PC-3 (cell line): ENCODE results near the gene CCDC178. TPM values are rescaled to one million over a fixed set of nuclear protein-coding genes. Genes with fewer than 3 reads are reported as not detected.

Source experiments
- ATAC-seq: fragments of 200-7000 bp; cut with Tn5 transposase; 2 replicates; pipeline ENCODE4 v1.9.1; 2020; ENCODE audit warnings: mild to moderate bottlenecking, moderate library complexity
- BruUV-seq: library from RNA; stranded (reverse); fragments of 400-500 nt; replicated peaks from 2 replicates; lab custom pipeline; 2021; lab: Mats Ljungman, UMichigan
- CTCF ChIA-PET: fragments of 300-600 bp; sonication (Branson Sonifier 250); formaldehyde crosslinking; loops from one replicate; lab custom pipeline; 2022; ENCODE audit warnings: antibody characterized with exemption; lab: Charles Lee
- POLR2A ChIA-PET: fragments of 300-600 bp; sonication (Branson Sonifier 250); formaldehyde crosslinking; loops from one replicate; lab custom pipeline; 2022; ENCODE audit warnings: antibody characterized with exemption; ENCODE audit not compliant: unreplicated experiment; lab: Charles Lee
- DNase-seq: peaks from one replicate; pipeline ENCODE4 v3.0.0-alpha.2; 2015
- H2AFZ ChIP-seq: fragments of 300-600 bp; sonication (generic); 2 replicates; pipeline ENCODE4 v1.6.0; 2016; ENCODE audit warnings: antibody characterized with exemption, low read length
- H3F3A ChIP-seq: fragments of 300-600 bp; sonication (generic); one replicate; pipeline ENCODE4 v1.6.0; 2017; ENCODE audit warnings: antibody characterized with exemption, low read length, control low read depth, mild to moderate bottlenecking; ENCODE audit not compliant: unreplicated experiment
- H3K27ac ChIP-seq: fragments of 300-600 bp; sonication (generic); 2 replicates; pipeline ENCODE4 v1.5.1; 2016; ENCODE audit warnings: mild to moderate bottlenecking, low read length
- H3K27me3 ChIP-seq: fragments of 300-600 bp; sonication (generic); 2 replicates; pipeline ENCODE4 v1.6.1; 2016; ENCODE audit warnings: low read length, mixed read lengths
- H3K36me3 ChIP-seq: fragments of 300-600 bp; sonication (generic); 2 replicates; pipeline ENCODE4 v1.6.1; 2016; ENCODE audit warnings: low read depth, mixed run types, low read length, mixed read lengths
- H3K4me1 ChIP-seq: fragments of 300-600 bp; sonication (generic); 2 replicates; pipeline ENCODE4 v1.5.1; 2016; ENCODE audit warnings: low read length; ENCODE audit not compliant: insufficient read depth
- H3K4me2 ChIP-seq: fragments of 300-600 bp; sonication (generic); 2 replicates; pipeline ENCODE4 v1.6.0; 2016; ENCODE audit warnings: low read length
- H3K4me3 ChIP-seq: fragments of 300-600 bp; sonication (generic); 2 replicates; pipeline ENCODE4 v1.5.1; 2016; ENCODE audit warnings: mild to moderate bottlenecking, low read length, mixed read lengths
- H3K79me2 ChIP-seq: fragments of 300-600 bp; sonication (generic); 2 replicates; pipeline ENCODE4 v1.6.1; 2017; ENCODE audit warnings: low read length, mixed read lengths
- H3K9ac ChIP-seq: fragments of 300-600 bp; sonication (generic); 2 replicates; pipeline ENCODE4 v1.6.0; 2016; ENCODE audit warnings: mild to moderate bottlenecking, low read length
- H3K9me2 ChIP-seq: fragments of 300-600 bp; sonication (generic); replicated peaks from 2 replicates; pipeline ENCODE4 v1.6.1; 2016; ENCODE audit warnings: mixed run types, low read length, mixed read lengths
- H3K9me3 ChIP-seq: fragments of 300-600 bp; sonication (generic); 2 replicates; pipeline ENCODE4 v1.6.1; 2016; ENCODE audit warnings: low read length, mixed read lengths
- H4K20me1 ChIP-seq: fragments of 300-600 bp; sonication (generic); 2 replicates; pipeline ENCODE4 v1.6.1; 2016; ENCODE audit warnings: low read length, mixed read lengths
- CTCF ChIP-seq: fragments of 300-600 bp; sonication (generic); conservative IDR thresholded peaks from 2 replicates; pipeline ENCODE4 v1.5.1; 2017; ENCODE audit warnings: antibody characterized with exemption, low read depth, mild to moderate bottlenecking, low read length
- EZH2 ChIP-seq: fragments of 300-600 bp; sonication (generic); IDR thresholded peaks from one replicate; pipeline ENCODE4 v1.6.1; 2017; ENCODE audit warnings: antibody characterized with exemption, mild to moderate bottlenecking, low read length; ENCODE audit not compliant: unreplicated experiment
- EZH2phosphoT487 ChIP-seq: fragments of 300-600 bp; sonication (generic); IDR thresholded peaks from 2 replicates; pipeline ENCODE4 v1.6.1; 2018; ENCODE audit warnings: mild to moderate bottlenecking, antibody characterized with exemption, low read length, borderline replicate concordance
- intact Hi-C: fragments of 100-400 bp; cut with micrococcal nuclease; formaldehyde crosslinking; loops from 2 replicates; pipeline ENCODE4 v1.9.0; 2023
- total RNA-seq: library from RNA; depleted of rRNA; stranded (reverse); fragments of >200 nt; gene quantifications from 2 replicates; pipeline ENCODE4 v1.2.3, GENCODE V29; 2014

CCDC178 gene
- total RNA-seq, 1 experiment from 2014 or later, result not detected

DNA sequence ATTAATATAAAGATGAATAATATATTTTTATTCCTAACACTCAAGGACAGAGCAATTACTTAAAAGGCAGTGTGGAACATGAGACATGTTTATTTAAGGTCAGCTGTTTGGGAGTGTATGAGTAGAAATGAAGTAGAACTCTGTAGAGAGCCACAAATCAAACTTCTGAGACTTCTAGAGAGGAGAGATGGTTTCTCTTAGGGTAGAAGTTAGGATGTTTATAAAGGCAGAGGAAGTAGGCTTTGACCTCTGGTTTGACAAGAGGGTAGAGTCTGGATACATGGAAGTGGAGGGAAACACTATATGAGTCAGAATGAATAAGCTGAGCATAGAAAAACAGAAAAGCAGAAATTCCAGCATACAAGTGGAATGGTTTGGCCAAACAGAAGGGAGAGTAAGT is 405.6 kb downstream of the CCDC178 start:
- no peaks in the 10 kb centered on the region for H3K27me3 ChIP-seq
- no peaks in the 10 kb centered on the region for H3K79me2 ChIP-seq
- H2AFZ ChIP-seq, result no peak overlapping the region
- no peaks in the 10 kb centered on the region for H3K36me3 ChIP-seq
- H3K27ac ChIP-seq, result no peak overlapping the region
- TF ChIP-seq CTCF, result no peak
- TF ChIP-seq EZH2phosphoT487, result no peak
- TF ChIP-seq EZH2, result no peak
- no peaks in the 10 kb centered on the region for H3K9me2 ChIP-seq
- DNase-seq, result peak; percentile 1
- no peaks in the 10 kb centered on the region for H3F3A ChIP-seq
- no peaks in the 10 kb centered on the region for H4K20me1 ChIP-seq
- no peaks in the 10 kb centered on the region for H3K4me1 ChIP-seq
- ChIA-PET CTCF (no interaction called here), POLR2A (no interaction called here)
- H3K4me2 ChIP-seq, result no peak overlapping the region
- intact Hi-C loops, result no loop called here
- no peaks in the 10 kb centered on the region for H3K9me3 ChIP-seq
- H3K4me3 ChIP-seq, result no peak overlapping the region
- no peak for ATAC-seq
- H3K9ac ChIP-seq, result no peak overlapping the region
- no TSS peak for BruUV-seq

GRCh38 chr18:33034212-33034611 is 406.3 kb downstream of the CCDC178 start:
- no peaks in the 10 kb centered on the region for H4K20me1 ChIP-seq
- no peaks in the 10 kb centered on the region for H3K36me3 ChIP-seq
- no peak overlapping the region for H3K4me3 ChIP-seq
- no peak overlapping the region for H2AFZ ChIP-seq
- H3K9ac ChIP-seq, result no peak overlapping the region
- POLR2A ChIA-PET, result no interaction called here
- intact Hi-C loops, result no loop called here
- no peaks in the 10 kb centered on the region for H3K79me2 ChIP-seq
- DNase-seq, result no peak
- TF ChIP-seq EZH2 (no peak), CTCF (no peak), EZH2phosphoT487 (no peak)
- no peaks in the 10 kb centered on the region for H3K4me1 ChIP-seq
- H3K27ac ChIP-seq, result no peak overlapping the region
- no TSS peak for BruUV-seq
- no peaks in the 10 kb centered on the region for H3K9me3 ChIP-seq
- no peaks in the 10 kb centered on the region for H3F3A ChIP-seq
- no peak for ATAC-seq
- H3K9me2 ChIP-seq, result no peaks in the 10 kb centered on the region
- no peak overlapping the region for H3K4me2 ChIP-seq
- CTCF ChIA-PET, result no interaction called here
- H3K27me3 ChIP-seq, result no peaks in the 10 kb centered on the region

GRCh38 chr18:33022370-33022769 is 418.2 kb downstream of the CCDC178 start:
- no peak overlapping the region for H3K9ac ChIP-seq
- CTCF ChIA-PET, result no interaction called here
- H3K4me3 ChIP-seq, result no peak overlapping the region
- H3K9me3 ChIP-seq, result no peaks in the 10 kb centered on the region
- H3K27me3 ChIP-seq, result no peaks in the 10 kb centered on the region
- no peaks in the 10 kb centered on the region for H3K4me1 ChIP-seq
- no peak overlapping the region for H3K27ac ChIP-seq
- H3K4me2 ChIP-seq, result no peak overlapping the region
- H3F3A ChIP-seq, result no peaks in the 10 kb centered on the region
- intact Hi-C loops, result no loop called here
- BruUV-seq, result no TSS peak
- no peak overlapping the region for H2AFZ ChIP-seq
- DNase-seq (no peak), ATAC-seq (no peak)
- no peaks in the 10 kb centered on the region for H3K36me3 ChIP-seq
- H3K9me2 ChIP-seq, result no peaks in the 10 kb centered on the region
- no peaks in the 10 kb centered on the region for H3K79me2 ChIP-seq
- POLR2A ChIA-PET, result no interaction called here
- TF ChIP-seq CTCF (0 out of 2 replicates have a peak, but pooled peaks have one; percentile 11), EZH2 (no peak)
- no peaks in the 10 kb centered on the region for H4K20me1 ChIP-seq
